ENCODE data around the gene MAML1.
"Not testable (repeated sequence)": the region's sequence is repeated elsewhere in the genome, so short reads cannot be mapped to it uniquely, and the experiment has no call there.

MAML1 gene

DNA sequence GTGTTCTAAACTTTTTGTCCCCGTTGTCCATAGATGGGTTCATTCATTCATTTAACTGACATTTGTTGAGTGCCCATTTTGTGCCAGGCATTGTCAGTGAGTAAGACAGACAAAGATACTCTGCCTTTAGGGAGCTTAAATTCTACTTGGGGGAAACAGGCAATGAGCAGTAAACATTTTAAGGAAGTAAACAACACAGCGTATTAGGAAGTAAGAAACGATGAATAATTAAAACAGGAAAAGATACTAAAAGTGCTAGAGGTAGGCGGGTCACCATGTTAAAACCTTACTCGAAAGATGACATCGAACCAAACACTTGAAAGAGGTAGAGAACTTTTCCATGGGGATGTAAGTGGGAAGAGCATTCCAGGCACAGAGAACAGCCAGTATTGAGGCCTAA, 5.5 kb upstream of the MAML1 start:
- no peak for DNase-seq (ENCODE audit: low spot score in 2 of 2)
- H3K36me3 ChIP-seq (replicated peaks): peaks cover 91% of the 10 kb centered on the region
- in situ Hi-C loops (cut with MboI; ENCODE audit: low sequenced_read_pairs): loop anchor here (10.0 kb wide), 1 partner anchor 112 kb away; no protein-coding TSS in a partner anchor
- peaks cover 6% of the 10 kb centered on the region for H3K4me1 ChIP-seq
- no peaks in the 10 kb centered on the region for H3K9me3 ChIP-seq
- H3K27me3 ChIP-seq (ENCODE audit: low read depth): no peaks in the 10 kb centered on the region
- no peak overlapping the region for H3K4me3 ChIP-seq

DNA sequence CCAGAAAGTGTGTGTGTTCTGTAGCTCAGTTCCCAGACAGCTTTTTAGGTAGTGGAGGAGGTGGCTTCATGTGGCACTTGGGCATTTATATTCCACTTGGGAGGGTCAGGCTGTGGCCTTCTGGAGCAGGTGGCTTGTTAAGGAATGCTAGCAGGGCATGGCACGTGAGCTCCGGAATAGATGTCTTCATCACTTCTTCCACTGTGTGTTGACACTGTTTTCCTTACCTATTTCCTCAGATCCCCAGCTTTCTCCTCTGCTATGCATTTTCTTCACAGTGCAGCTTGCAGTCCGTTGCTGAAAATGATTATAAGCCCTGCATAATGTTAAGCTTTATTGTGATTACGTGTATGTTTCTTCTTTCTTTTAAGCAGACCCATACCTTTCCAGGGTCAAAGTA, 3.3 kb upstream of the MAML1 start:
- peaks cover 69% of the 10 kb centered on the region for H3K36me3 ChIP-seq (replicated peaks)
- no peak overlapping the region for H3K4me3 ChIP-seq
- no peak for DNase-seq (ENCODE audit: low spot score in 2 of 2)
- in situ Hi-C loops (cut with MboI; ENCODE audit: low sequenced_read_pairs): loop anchor here (10.0 kb wide), 1 partner anchor 115 kb away; no protein-coding TSS in a partner anchor
- peaks cover 9% of the 10 kb centered on the region for H3K4me1 ChIP-seq
- no peaks in the 10 kb centered on the region for H3K27me3 ChIP-seq (ENCODE audit: low read depth)
- no peaks in the 10 kb centered on the region for H3K9me3 ChIP-seq

DNA sequence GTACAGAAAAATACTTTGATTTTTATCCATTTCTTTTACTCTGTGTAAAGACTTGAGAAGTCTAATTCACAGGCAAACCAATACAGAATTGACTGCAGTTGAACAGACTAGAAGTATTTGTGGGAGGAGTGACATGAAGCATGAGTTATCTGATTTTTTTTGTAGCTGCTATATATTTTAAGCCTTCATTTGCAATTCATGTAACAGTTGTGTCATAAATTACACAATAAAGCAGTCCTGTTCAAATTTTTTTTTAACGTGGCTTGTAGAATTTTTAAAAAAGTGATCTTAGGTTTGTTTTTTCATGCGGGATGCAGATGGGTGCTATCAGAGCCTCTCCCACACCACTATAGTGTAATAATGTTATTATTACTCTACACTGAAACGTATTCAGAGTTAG, 2.9 kb upstream of the MAML1 start:
- in situ Hi-C loops (cut with MboI; ENCODE audit: low sequenced_read_pairs): loop anchor here (10.0 kb wide), 1 partner anchor 115 kb away; no protein-coding TSS in a partner anchor
- H3K27me3 ChIP-seq (ENCODE audit: low read depth): no peaks in the 10 kb centered on the region
- no peaks in the 10 kb centered on the region for H3K9me3 ChIP-seq
- H3K4me3 ChIP-seq: no peak overlapping the region
- H3K4me1 ChIP-seq: peaks cover 12% of the 10 kb centered on the region
- H3K36me3 ChIP-seq (replicated peaks): peaks cover 65% of the 10 kb centered on the region
- no peak for DNase-seq (ENCODE audit: low spot score in 2 of 2)

DNA sequence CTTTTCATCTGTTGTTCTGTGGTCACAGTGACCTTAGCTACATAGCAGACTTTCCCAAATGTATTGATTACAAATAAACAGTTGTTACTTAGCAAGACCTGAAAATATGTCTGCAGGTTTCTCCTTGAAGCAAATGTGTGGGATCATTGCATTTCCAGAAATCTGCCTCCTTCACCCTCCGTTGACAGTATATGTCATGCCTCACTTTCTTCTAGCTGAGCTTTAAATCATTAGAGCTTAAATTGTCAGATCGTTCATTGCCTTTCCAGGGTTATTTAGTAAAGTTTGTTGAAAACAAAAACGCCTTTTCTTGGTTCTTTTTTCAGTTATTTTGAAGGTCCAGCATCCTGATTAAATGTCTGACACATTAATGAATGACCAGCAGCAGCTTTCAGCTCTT, 2.3 kb upstream of the MAML1 start:
- in situ Hi-C loops (cut with MboI; ENCODE audit: low sequenced_read_pairs): no loop called here
- H3K36me3 ChIP-seq (replicated peaks): peaks cover 58% of the 10 kb centered on the region

DNA sequence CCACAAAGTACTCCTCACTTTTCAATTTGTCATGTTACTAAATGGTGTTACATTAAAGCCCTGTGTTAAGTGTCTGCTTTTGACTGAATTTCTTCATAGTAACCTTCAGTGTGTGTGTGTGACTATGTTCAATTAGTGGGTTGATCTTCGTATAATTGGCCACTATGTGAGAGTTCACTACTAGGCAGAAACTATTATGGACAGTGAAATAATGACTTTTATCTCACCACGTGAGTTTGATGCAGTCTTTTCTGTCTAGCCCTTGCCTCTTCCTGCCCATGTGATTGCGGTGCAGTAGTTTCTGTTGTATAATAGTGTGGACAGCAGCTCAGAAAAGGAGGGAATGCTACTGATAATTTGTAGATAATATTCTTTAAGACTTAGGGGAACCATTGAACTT, 1.8 kb upstream of the MAML1 start:
- Histone ChIP-seq H3K27me3 (ENCODE audit: low read depth) (no peaks in the 10 kb centered on the region), H3K9me3 (no peaks in the 10 kb centered on the region), H3K36me3 (replicated peaks) (peaks cover 53% of the 10 kb centered on the region), H3K4me3 (no peak overlapping the region), H3K4me1 (peaks cover 13% of the 10 kb centered on the region)
- in situ Hi-C loops (cut with MboI; ENCODE audit: low sequenced_read_pairs): no loop called here
- DNase-seq (ENCODE audit: low spot score in 2 of 2): no peak

More for the DNA sequence above, 2.3 kb upstream of the MAML1 start:
- no peak overlapping the region for H3K4me3 ChIP-seq
- no peaks in the 10 kb centered on the region for H3K27me3 ChIP-seq (ENCODE audit: low read depth)
- no peaks in the 10 kb centered on the region for H3K9me3 ChIP-seq
- DNase-seq (ENCODE audit: low spot score in 2 of 2): no peak
- H3K4me1 ChIP-seq: peaks cover 13% of the 10 kb centered on the region

DNA sequence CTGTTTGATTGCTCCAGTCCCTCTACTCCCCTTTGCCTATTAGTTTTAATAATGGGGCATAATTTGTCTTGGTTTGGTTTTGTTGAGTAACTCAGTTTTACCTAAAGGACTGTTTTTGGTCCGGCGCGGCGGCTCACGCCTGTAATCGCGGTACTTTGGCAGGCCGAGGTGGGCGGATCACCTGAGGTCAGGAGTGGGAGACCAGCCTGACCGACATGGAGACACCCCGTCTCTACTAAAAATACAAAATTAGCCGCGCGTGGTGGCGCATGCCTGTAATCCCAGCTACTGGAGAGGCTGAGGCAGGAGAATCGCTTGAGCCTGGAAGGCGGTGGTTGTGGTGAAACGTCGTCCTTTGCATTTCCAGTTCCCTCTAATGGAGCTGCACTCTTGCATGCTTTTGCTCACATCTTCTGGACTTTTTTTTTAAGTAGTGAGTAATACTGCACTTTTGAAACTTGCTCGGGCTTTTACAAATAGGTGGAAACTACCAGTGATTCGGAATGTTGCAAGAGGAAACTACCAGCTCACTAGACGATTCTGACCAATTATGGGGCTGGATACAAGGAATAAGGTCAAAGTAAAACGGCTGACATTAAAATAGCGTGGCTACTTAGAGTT, 721 bp upstream of the MAML1 start:
- H3K4me1 ChIP-seq: peaks cover 13% of the 10 kb centered on the region
- H3K36me3 ChIP-seq (replicated peaks): peaks cover 48% of the 10 kb centered on the region
- in situ Hi-C loops (cut with MboI; ENCODE audit: low sequenced_read_pairs): no loop called here
- peak overlapping the region; percentile 60 for H3K4me3 ChIP-seq
- peak in 1 of 2 experiments; percentile 30 for DNase-seq (ENCODE audit: low spot score in 2 of 2)
- no peaks in the 10 kb centered on the region for H3K27me3 ChIP-seq (ENCODE audit: low read depth)
- no peaks in the 10 kb centered on the region for H3K9me3 ChIP-seq

DNA sequence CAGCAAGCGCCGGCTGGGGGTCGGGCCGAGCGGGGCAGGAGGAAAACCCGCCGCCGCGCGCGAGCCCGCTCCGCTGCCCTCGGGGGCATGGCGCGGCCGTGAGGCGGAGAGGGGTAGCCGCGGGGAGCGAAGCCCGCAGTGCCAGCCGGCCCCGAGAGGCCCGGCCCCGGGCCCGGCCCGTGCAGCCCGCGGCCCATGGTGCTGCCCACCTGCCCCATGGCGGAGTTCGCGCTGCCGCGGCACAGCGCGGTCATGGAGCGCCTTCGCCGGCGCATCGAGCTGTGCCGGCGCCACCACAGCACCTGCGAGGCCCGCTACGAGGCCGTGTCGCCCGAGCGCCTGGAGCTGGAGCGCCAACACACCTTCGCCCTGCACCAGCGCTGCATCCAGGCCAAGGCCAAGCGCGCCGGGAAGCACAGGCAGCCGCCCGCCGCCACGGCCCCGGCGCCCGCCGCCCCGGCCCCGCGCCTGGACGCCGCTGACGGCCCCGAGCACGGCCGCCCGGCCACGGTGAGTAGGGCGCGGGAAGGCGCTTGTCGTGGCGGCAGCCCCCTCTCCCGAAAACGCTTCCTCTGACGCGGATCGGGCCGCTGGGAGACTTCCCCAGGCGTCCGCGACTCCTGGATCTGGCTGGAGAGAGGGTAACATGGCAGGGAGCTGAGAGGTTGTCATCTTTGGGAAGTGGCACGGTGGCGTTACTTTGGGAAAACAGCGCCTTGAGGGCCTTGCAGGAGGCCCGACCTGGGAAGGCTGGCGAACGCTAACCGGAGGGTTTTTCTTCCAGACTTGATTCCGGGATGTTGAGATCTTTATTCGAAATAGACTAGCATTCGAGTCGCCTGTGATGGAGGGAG, 523 bp downstream of the MAML1 start:
- no peaks in the 10 kb centered on the region for H3K9me3 ChIP-seq
- in situ Hi-C loops (cut with MboI; ENCODE audit: low sequenced_read_pairs): no loop called here
- H3K27me3 ChIP-seq (ENCODE audit: low read depth): no peaks in the 10 kb centered on the region
- H3K4me3 ChIP-seq: peak overlapping the region; percentile 60
- peak in 1 of 2 experiments; percentile 53 for DNase-seq (ENCODE audit: low spot score in 2 of 2)
- peaks cover 13% of the 10 kb centered on the region for H3K4me1 ChIP-seq
- peaks cover 39% of the 10 kb centered on the region for H3K36me3 ChIP-seq (replicated peaks)

DNA sequence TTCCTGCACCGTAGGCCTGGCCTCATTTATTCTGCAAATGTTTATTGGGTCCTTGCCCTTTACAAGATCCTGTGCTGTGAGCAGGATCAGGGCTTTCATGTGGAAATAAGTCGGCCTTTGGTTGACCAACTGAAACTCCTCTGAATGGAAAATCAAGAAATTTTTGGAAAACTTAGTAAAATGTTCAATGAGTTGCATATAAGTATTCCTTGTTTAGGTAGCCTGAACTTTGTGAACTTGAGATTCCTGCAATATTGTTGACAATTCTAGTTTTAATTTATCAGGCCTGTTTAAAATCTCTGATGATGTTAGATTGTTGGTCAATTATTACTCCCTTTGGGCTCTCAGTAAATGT, 1.1 kb downstream of the MAML1 start:
- in situ Hi-C loops (cut with MboI; ENCODE audit: low sequenced_read_pairs): no loop called here
- H3K27me3 ChIP-seq (ENCODE audit: low read depth): no peaks in the 10 kb centered on the region
- H3K4me1 ChIP-seq: peaks cover 13% of the 10 kb centered on the region
- H3K4me3 ChIP-seq: peak overlapping the region; percentile 60
- H3K36me3 ChIP-seq (replicated peaks): peaks cover 39% of the 10 kb centered on the region
- DNase-seq (ENCODE audit: low spot score in 2 of 2): peak in 1 of 2 experiments; percentile 47
- H3K9me3 ChIP-seq: no peaks in the 10 kb centered on the region

DNA sequence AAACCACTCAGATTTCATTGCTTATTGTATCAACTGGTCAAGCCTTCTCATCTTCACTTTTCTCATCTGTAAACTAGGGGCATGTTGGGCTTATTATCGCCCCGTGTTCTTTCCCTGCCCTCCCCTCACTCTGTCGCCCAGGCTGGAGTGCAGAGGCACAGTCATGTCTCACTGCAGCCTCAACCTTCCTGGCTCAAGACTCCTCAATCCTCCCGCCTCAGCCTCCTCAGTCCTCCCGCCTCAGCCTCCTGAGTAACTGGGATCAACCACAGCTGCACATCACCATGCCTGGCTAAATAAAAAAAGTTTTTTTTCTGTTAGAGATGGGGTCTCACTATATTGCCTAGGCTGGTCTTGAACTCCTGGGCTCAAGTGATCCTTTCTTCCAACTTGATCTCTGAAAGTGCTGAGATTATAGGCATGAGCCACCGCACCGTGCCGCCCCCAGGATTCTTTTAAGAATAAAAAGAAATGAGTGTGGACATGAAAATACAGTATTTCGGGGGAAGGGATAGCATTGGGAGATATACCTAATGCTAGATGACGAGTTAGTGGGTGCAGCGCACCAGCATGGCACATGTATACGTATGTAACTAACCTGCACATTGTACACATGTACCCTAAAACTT, 2.0 kb downstream of the MAML1 start:
- H3K4me1 ChIP-seq: peaks cover 13% of the 10 kb centered on the region
- in situ Hi-C loops (cut with MboI; ENCODE audit: low sequenced_read_pairs): no loop called here
- DNase-seq (ENCODE audit: low spot score in 2 of 2): peak in 1 of 2 experiments; percentile 15
- no peaks in the 10 kb centered on the region for H3K9me3 ChIP-seq
- peak overlapping the region; percentile 60 for H3K4me3 ChIP-seq
- H3K36me3 ChIP-seq (replicated peaks): peaks cover 35% of the 10 kb centered on the region
- no peaks in the 10 kb centered on the region for H3K27me3 ChIP-seq (ENCODE audit: low read depth)

DNA sequence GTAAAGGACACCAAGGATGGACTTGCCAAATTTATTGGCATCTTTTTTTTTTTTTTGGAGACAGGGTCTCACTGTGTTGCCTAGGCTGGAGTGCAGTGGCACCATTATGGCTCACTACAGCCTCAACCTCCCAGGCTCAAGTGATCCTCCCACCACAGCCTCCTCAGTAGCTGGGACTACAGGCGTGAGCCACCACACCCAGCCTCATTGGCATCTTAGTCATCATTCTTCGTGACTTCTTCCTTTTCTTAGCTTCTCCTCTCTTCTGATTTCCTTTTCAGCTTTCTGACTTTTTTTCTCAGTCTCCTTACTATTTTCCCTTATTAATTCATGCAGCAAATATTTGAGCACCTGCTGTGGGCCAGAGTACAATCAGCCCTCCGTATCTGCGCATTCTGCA, 6.1 kb downstream of the MAML1 start:
- no peaks in the 10 kb centered on the region for H3K27me3 ChIP-seq (ENCODE audit: low read depth)
- in situ Hi-C loops (cut with MboI; ENCODE audit: low sequenced_read_pairs): no loop called here

DNA sequence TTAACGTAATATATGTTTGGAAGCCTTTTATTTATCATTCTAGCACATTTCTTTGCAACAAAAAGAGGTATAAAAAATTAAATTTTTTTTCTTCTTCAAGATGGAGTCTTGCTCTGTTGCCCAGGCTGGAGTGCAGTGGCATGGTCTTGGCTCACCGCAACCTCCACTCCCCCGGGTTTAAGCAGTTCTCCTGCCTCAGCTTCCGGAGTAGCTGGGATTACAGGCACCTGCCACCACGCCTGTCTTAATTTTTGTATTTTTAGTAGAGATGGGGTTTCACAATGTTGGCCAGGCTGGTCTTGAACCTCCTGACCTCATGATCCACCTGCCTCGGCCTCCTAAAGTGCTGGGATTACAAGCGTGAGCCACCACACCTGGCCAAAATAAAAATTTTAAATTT, 11.5 kb downstream of the MAML1 start:
- H3K27me3 ChIP-seq (ENCODE audit: low read depth); DNase-seq (ENCODE audit: low spot score in 2 of 2); H3K9me3 ChIP-seq; H3K36me3 ChIP-seq (replicated peaks); in situ Hi-C loops (cut with MboI; ENCODE audit: low sequenced_read_pairs); H3K4me1 ChIP-seq; H3K4me3 ChIP-seq: not testable (repeated sequence)

More for the DNA sequence above, 6.1 kb downstream of the MAML1 start:
- Histone ChIP-seq H3K36me3 (replicated peaks) (peaks cover 22% of the 10 kb centered on the region), H3K4me3 (no peak overlapping the region), H3K4me1 (peaks cover 5% of the 10 kb centered on the region), H3K9me3 (no peaks in the 10 kb centered on the region)
- DNase-seq (ENCODE audit: low spot score in 2 of 2): no peak

DNA sequence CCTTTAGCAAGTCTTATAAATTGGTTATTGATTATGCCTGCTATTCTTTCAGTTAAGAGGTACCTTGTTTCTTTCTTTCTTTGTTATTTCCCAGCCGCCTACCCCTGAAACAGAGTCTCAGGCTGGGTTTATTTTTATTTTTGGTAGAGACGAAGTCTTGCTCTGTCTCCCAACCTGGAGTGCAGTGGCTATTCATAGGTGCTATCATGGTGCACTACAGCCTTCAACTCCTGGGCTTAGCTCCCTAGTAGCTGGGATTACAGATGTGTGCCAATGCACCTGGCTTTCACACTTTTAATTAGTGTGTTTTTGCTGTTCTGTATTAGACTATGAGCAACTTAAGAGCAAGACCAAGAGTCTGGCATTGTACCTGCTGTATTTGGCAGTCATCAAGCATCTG, 14.2 kb downstream of the MAML1 start:
- H3K4me3 ChIP-seq: no peak overlapping the region
- peaks cover 9% of the 10 kb centered on the region for H3K36me3 ChIP-seq (replicated peaks)
- no peak for DNase-seq (ENCODE audit: low spot score in 2 of 2)
- H3K27me3 ChIP-seq (ENCODE audit: low read depth): no peaks in the 10 kb centered on the region
- no peaks in the 10 kb centered on the region for H3K4me1 ChIP-seq
- no peaks in the 10 kb centered on the region for H3K9me3 ChIP-seq
- in situ Hi-C loops (cut with MboI; ENCODE audit: low sequenced_read_pairs): no loop called here

DNA sequence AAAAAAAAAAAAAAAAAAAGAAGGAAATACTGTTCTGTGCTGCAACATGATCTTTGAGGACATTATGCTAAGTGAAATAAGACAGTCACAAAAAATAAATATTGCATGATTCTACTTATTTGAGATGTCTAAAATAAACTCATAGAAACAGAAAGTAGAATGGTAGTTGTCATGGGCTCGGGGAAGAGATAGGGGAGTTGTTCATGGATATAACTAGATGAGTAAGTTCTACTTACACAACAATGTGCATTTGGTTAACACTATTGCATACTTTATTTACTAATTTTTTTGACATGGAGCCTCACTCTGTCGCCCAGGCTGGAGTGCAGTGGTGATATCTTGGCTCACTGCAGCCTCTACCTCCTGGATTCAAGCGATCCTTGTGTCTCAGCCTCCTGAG, 15.2 kb downstream of the MAML1 start:
- Histone ChIP-seq H3K4me1 (no peaks in the 10 kb centered on the region), H3K27me3 (ENCODE audit: low read depth) (no peaks in the 10 kb centered on the region), H3K4me3 (no peak overlapping the region), H3K9me3 (no peaks in the 10 kb centered on the region), H3K36me3 (replicated peaks) (peaks cover 9% of the 10 kb centered on the region)
- in situ Hi-C loops (cut with MboI; ENCODE audit: low sequenced_read_pairs): no loop called here
- no peak for DNase-seq (ENCODE audit: low spot score in 2 of 2)
